RWPE2 (cell line): ENCODE measurements around the gene P2RX5.

Experiments used
- ATAC-seq: fragments of 200-7000 bp; cut with Tn5 transposase; 3 replicates; pipeline ENCODE4 v1.9.1; 2021; ENCODE audit warnings: low read depth
- DNase-seq: peaks from one replicate; pipeline ENCODE4 v3.0.0-alpha.2; 2020; ENCODE audit warnings: low spot score
- H3K27ac ChIP-seq: fragments of 450-650 bp; 2 replicates; pipeline ENCODE4 v1.5.1; 2017; ENCODE audit warnings: mild to moderate bottlenecking; ENCODE audit not compliant: poor library complexity, severe bottlenecking
- H3K27me3 ChIP-seq: fragments of 250-450 bp; sonication (Bioruptor Pico); 2 replicates; pipeline ENCODE4 v1.5.1; 2021; ENCODE audit warnings: mild to moderate bottlenecking, moderate library complexity; ENCODE audit not compliant: insufficient read depth, poor library complexity, severe bottlenecking
- H3K36me3 ChIP-seq: fragments of 250-450 bp; sonication (Bioruptor Pico); 2 replicates; pipeline ENCODE4 v1.5.1; 2020; ENCODE audit warnings: low read depth, mild to moderate bottlenecking, moderate library complexity
- H3K4me1 ChIP-seq: fragments of 250-450 bp; sonication (Bioruptor Pico); 2 replicates; pipeline ENCODE4 v1.5.1; 2021; ENCODE audit warnings: mild to moderate bottlenecking, moderate library complexity; ENCODE audit not compliant: insufficient read depth, poor library complexity, severe bottlenecking
- H3K4me3 ChIP-seq: fragments of 250-450 bp; sonication (Bioruptor Pico); 2 replicates; pipeline ENCODE4 v1.5.1; 2021; ENCODE audit warnings: mild to moderate bottlenecking, moderate library complexity; ENCODE audit not compliant: severe bottlenecking
- H3K9me3 ChIP-seq: fragments of 250-450 bp; sonication (Bioruptor Pico); 2 replicates; pipeline ENCODE4 v1.5.1; 2021; ENCODE audit warnings: mild to moderate bottlenecking, moderate library complexity; ENCODE audit not compliant: severe bottlenecking
- TF ChIP-seq, protein P1 (sequence below): fragments of 450-650 bp; IDR thresholded peaks from one replicate; pipeline ENCODE4 v1.5.1; 2017; ENCODE audit warnings: mild to moderate bottlenecking, moderate library complexity; ENCODE audit not compliant: poor library complexity, severe bottlenecking

P2RX5 gene

DNA sequence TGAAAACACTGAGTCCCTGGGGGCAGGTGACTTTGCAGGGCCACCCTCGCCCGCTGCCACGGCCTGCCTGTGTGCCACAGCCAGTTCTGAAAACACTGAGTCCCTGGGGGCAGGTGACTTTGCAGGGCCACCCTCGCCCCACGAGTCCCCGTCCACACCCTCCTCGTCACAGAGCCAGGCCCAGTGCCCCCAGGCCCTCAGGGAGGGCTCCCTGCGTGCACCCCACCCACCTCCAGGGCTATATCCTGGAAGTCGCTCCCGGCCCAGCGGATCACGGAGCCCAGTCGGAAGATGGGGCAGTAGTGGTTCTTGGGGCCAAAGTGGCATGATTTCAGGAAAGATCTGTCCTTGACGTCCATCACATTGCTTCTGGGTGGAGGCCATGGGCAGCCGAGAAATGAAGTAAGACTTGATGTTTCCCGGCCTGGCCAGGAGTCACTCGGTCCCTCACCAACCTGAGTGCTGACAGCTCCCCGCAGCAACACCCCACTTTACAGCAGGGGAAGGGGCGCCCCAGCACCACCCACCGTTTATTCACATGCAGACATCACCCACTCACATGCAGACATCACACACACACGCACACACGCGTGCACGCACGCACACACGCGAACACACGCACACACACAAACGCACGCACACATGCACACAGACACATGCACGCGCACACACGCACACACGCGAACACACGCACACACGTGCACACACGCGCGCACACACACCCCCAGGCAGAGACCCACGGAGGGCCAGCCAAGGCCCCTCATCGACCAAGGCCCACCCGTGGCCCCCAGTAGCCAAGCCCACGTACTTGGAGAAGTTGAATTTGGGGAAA, 6.5 kb downstream of the P2RX5 start:
- Histone ChIP-seq H3K36me3 (no peaks in the 10 kb centered on the region), H3K27ac (no peak overlapping the region), H3K4me3 (no peak overlapping the region), H3K9me3 (no peaks in the 10 kb centered on the region), H3K4me1 (no peaks in the 10 kb centered on the region), H3K27me3 (no peaks in the 10 kb centered on the region)
- TF ChIP-seq, protein P1, sequence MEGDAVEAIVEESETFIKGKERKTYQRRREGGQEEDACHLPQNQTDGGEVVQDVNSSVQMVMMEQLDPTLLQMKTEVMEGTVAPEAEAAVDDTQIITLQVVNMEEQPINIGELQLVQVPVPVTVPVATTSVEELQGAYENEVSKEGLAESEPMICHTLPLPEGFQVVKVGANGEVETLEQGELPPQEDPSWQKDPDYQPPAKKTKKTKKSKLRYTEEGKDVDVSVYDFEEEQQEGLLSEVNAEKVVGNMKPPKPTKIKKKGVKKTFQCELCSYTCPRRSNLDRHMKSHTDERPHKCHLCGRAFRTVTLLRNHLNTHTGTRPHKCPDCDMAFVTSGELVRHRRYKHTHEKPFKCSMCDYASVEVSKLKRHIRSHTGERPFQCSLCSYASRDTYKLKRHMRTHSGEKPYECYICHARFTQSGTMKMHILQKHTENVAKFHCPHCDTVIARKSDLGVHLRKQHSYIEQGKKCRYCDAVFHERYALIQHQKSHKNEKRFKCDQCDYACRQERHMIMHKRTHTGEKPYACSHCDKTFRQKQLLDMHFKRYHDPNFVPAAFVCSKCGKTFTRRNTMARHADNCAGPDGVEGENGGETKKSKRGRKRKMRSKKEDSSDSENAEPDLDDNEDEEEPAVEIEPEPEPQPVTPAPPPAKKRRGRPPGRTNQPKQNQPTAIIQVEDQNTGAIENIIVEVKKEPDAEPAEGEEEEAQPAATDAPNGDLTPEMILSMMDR = no peak
- ATAC-seq (no peak), DNase-seq (no peak)

DNA sequence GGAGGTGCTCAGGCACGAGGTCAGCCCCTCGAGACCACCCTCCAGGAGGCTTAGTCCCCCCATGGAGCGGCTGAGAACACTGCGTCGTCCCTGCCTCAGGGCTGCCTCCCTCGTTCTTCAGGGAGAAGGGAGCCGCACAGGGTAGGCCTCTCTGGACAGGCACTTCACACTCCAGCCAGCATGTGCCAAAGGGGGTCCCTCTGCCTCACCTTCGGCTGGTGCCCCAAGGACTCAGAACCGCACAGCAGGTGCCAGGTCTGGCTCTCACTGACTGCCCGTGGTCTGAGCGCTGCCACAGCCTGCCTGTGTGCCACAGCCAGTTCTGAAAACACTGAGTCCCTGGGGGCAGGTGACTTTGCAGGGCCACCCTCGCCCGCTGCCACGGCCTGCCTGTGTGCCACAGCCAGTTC, 7.1 kb downstream of the P2RX5 start:
- H3K9me3 ChIP-seq = no peaks in the 10 kb centered on the region
- H3K36me3 ChIP-seq = no peaks in the 10 kb centered on the region
- H3K4me3 ChIP-seq = no peak overlapping the region
- ATAC-seq (no peak), DNase-seq (no peak)
- TF ChIP-seq, protein P1 = no peak
- no peaks in the 10 kb centered on the region for H3K4me1 ChIP-seq
- H3K27me3 ChIP-seq = no peaks in the 10 kb centered on the region
- H3K27ac ChIP-seq = no peak overlapping the region

DNA sequence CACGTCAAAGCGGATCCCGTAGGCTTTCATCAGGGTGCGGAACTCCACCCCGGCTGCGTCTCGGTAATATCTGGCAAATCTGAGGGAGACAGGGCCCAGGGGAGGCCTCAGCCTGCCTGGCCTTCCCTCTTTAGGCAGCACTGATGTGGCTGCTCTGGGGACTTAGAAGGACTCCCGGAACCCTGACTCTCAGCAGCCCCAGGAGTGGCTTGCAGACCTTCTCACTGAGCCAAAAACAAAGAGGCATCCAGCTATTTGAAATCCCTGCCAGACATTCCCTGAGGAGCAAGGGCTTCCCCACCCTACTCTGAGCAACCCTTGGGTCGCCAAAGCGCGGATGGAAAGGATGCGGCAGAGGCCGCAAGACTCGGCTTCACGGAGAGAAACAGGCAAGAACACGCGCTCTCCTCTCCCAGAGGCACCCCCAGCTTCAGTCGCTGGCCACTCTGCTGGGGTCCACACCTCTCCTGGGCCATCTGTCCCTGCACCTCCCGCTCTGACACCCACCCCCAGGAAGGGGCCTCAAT, 7.9 kb downstream of the P2RX5 start:
- Histone ChIP-seq H3K4me3 (no peak overlapping the region), H3K36me3 (no peaks in the 10 kb centered on the region), H3K27me3 (no peaks in the 10 kb centered on the region), H3K27ac (no peak overlapping the region), H3K4me1 (no peaks in the 10 kb centered on the region), H3K9me3 (no peaks in the 10 kb centered on the region)
- peak; percentile 28; the same call in 1 of the 3 replicates for ATAC-seq
- TF ChIP-seq, protein P1 = no peak
- no peak for DNase-seq

DNA sequence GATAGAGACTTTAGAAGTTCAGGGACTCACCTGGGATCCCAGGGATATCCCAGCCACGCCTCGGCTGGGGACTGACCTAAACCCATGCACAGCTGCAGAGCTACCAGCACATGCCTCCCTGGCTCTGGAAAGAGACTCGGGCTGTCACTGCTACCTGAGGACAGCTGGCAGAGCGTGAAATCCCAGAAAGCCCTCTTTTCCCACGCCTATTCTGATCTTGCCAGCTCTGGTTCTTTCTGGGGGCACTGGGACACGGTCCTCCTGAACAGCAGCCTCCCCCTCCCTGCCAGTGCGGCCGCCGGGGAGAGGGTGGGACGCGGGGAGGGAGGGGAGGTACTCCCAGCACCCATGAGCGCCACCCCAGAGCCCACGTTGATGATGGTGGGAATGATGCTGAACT, 10.8 kb downstream of the P2RX5 start:
- Histone ChIP-seq H3K27ac (no peak overlapping the region), H3K4me3 (no peak overlapping the region), H3K36me3 (no peaks in the 10 kb centered on the region), H3K9me3 (no peaks in the 10 kb centered on the region), H3K27me3 (no peaks in the 10 kb centered on the region), H3K4me1 (no peaks in the 10 kb centered on the region)
- DNase-seq (no peak), ATAC-seq (peak; percentile 38; the same call in 1 of the 3 replicates)
- TF ChIP-seq, protein P1 = no peak

DNA sequence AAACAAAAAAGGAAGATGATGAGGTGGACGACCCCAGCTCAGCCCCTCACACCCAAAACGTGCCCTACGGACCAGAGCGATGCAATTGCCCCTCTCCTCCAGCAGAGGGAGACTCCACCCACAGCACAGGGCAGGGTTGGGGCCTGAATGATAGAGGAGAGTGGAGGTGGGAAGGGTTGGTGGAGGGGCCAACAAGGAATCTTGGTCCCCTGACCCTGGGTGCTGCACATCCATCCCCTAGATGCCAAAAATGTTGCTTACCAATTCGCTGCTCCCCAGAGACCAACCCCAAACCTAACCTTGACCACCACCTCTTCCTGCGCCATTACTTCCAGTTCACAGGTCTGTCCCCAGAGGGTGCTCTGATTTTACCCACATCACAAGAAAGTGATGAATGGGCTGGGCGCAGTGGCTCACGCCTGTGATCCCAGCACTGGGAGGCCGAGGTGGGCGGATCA, 12.9 kb downstream of the P2RX5 start:
- H3K36me3 ChIP-seq = no peaks in the 10 kb centered on the region
- H3K4me1 ChIP-seq = no peaks in the 10 kb centered on the region
- H3K4me3 ChIP-seq = no peak overlapping the region
- H3K27ac ChIP-seq = no peak overlapping the region
- no peaks in the 10 kb centered on the region for H3K9me3 ChIP-seq
- ATAC-seq (peak; percentile 50; the same call in 2 of the 3 replicates), DNase-seq (no peak)
- H3K27me3 ChIP-seq = no peaks in the 10 kb centered on the region
- TF ChIP-seq, protein P1 = peak; percentile 79
